ENCODE data around the gene SF3B3. TPM values are rescaled to one million over a fixed set of nuclear protein-coding genes. Genes with fewer than 3 reads are reported as not detected.
"Not testable (repeated sequence)": the region's sequence is repeated elsewhere in the genome, so short reads cannot be mapped to it uniquely, and the experiment has no call there.

The SF3B3 gene
- total RNA-seq, 1 donor from 2014 or later, result 91.3 TPM

- H3K9me3 ChIP-seq, result no peaks in the 10 kb centered on the region
- H3K4me1 ChIP-seq, result peaks cover 5% of the 10 kb centered on the region
- no peak overlapping the region for H3K4me3 ChIP-seq
- TF ChIP-seq POLR2AphosphoS5 (IDR thresholded peaks at IDR 0.05; ENCODE audit: insufficient read depth in 1 of 2, low read depth in 1 of 2) (no peak), POLR2A (IDR thresholded peaks at IDR 0.05) (no peak)
- TF ChIP-seq, protein P1, sequence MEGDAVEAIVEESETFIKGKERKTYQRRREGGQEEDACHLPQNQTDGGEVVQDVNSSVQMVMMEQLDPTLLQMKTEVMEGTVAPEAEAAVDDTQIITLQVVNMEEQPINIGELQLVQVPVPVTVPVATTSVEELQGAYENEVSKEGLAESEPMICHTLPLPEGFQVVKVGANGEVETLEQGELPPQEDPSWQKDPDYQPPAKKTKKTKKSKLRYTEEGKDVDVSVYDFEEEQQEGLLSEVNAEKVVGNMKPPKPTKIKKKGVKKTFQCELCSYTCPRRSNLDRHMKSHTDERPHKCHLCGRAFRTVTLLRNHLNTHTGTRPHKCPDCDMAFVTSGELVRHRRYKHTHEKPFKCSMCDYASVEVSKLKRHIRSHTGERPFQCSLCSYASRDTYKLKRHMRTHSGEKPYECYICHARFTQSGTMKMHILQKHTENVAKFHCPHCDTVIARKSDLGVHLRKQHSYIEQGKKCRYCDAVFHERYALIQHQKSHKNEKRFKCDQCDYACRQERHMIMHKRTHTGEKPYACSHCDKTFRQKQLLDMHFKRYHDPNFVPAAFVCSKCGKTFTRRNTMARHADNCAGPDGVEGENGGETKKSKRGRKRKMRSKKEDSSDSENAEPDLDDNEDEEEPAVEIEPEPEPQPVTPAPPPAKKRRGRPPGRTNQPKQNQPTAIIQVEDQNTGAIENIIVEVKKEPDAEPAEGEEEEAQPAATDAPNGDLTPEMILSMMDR (IDR thresholded peaks at IDR 0.05), result no peak
- no peak for DNase-seq (ENCODE audit: extremely low spot score in 2 of 2)
- H3K27ac ChIP-seq, result no peak overlapping the region
- intact Hi-C loops (cut with DNase I), result no loop called here
- no peaks in the 10 kb centered on the region for H3K27me3 ChIP-seq
- no peaks in the 10 kb centered on the region for H3K36me3 ChIP-seq
Observed at GRCh38 chr16:70612931-70613330, 89.3 kb downstream of the SF3B3 start.

DNA sequence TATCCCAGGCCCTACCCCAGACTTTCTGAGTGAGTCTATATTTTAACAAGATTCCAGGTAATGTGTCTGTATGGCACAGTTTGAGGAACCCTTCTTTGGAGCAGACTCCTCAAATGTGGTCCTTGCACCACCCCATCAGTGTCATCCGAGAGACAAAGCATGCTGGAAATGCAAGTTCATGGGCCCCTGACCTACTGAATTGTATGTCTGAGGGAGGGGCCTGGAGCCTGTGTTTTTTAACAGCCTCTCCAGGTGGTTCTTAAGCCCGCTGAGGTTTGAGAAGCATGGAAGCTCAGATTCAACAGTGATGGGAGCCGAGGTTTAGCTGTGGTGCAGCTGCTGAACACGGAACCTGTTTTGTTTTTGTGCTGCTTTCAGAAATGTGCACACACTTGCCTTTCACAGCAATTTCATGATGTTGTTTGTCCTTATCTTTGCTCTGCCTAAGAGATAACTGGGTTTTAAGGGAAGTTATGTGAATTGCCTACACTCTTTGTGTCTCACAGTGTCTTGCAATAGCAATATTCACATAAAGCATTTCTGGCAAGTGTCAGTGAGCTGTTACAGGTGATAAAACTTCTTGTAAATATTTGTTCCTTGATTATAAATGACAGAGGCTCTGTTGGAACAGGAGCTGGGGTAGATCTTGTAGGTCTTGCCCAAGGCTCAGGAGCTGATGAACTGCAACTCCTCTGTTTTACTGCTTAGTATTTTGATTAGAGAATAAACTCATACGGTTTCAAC is 90.8 kb downstream of the SF3B3 start:
- H3K36me3 ChIP-seq, result no peaks in the 10 kb centered on the region
- peaks cover 5% of the 10 kb centered on the region for H3K4me1 ChIP-seq
- TF ChIP-seq, protein P1 (IDR thresholded peaks at IDR 0.05), result no peak
- no peak for TF ChIP-seq POLR2AphosphoS5 (IDR thresholded peaks at IDR 0.05; ENCODE audit: insufficient read depth in 1 of 2, low read depth in 1 of 2)
- no peak for TF ChIP-seq POLR2A (IDR thresholded peaks at IDR 0.05)
- DNase-seq (ENCODE audit: extremely low spot score in 2 of 2), result no peak
- no peak overlapping the region for H3K27ac ChIP-seq
- intact Hi-C loops (cut with DNase I), result no loop called here
- H3K27me3 ChIP-seq, result no peaks in the 10 kb centered on the region
- no peaks in the 10 kb centered on the region for H3K9me3 ChIP-seq
- H3K4me3 ChIP-seq, result no peak overlapping the region

- no peaks in the 10 kb centered on the region for H3K9me3 ChIP-seq
- no peaks in the 10 kb centered on the region for H3K27me3 ChIP-seq
- H3K4me1 ChIP-seq, result no peaks in the 10 kb centered on the region
- no peak for DNase-seq (ENCODE audit: extremely low spot score in 2 of 2)
- intact Hi-C loops (cut with DNase I), result no loop called here
- H3K36me3 ChIP-seq, result no peaks in the 10 kb centered on the region
- H3K4me3 ChIP-seq, result no peak overlapping the region
- TF ChIP-seq POLR2A (IDR thresholded peaks at IDR 0.05) (no peak), POLR2AphosphoS5 (IDR thresholded peaks at IDR 0.05; ENCODE audit: insufficient read depth in 1 of 2, low read depth in 1 of 2) (no peak)
- TF ChIP-seq, protein P1 (IDR thresholded peaks at IDR 0.05), result no peak
- no peak overlapping the region for H3K27ac ChIP-seq
Observed at GRCh38 chr16:70615945-70616344, 92.3 kb downstream of the SF3B3 start.

- H3K4me3 ChIP-seq; DNase-seq (ENCODE audit: extremely low spot score in 2 of 2); H3K4me1 ChIP-seq; intact Hi-C loops (cut with DNase I); H3K27me3 ChIP-seq; H3K36me3 ChIP-seq; H3K9me3 ChIP-seq; H3K27ac ChIP-seq: not testable (repeated sequence)
Observed at GRCh38 chr16:70621864-70622263, 98.2 kb downstream of the SF3B3 start.

Small RNAs within 50 kb of the gene (small RNA-seq; reads per million reads assigned to genes)
- gene SNORD111 (592 reads per million, percentile 99 among the genes with 10 or more reads in this experiment), gene SNORD111B (170 reads per million, percentile 97 among the genes with 10 or more reads in this experiment)

Other genes starting within 250 kb of the SF3B3 start
- gene AARS1, start 234.3 kb upstream of the SF3B3 start, total RNA-seq, result 54.3 TPM
- 47.6 TPM for gene DDX19B, start 224.6 kb upstream of the SF3B3 start, total RNA-seq
- gene DDX19A, start 176.9 kb upstream of the SF3B3 start, total RNA-seq, result 30.0 TPM
- 14.0 TPM for gene ST3GAL2, start 84.7 kb upstream of the SF3B3 start, total RNA-seq
- gene FCSK, start 69.2 kb upstream of the SF3B3 start, total RNA-seq, result 20.6 TPM
- 39.3 TPM for gene COG4, start 262 bp upstream of the SF3B3 start, total RNA-seq
- gene IL34, start 122.7 kb downstream of the SF3B3 start, total RNA-seq, result 6.1 TPM
- gene MTSS2, start 162.2 kb downstream of the SF3B3 start, total RNA-seq, result 102 TPM

Data from vagina (tissue), 2 donors.